Left cardiac atrium (tissue), 4 donors: ENCODE measurements around the gene WASHC3. TPM values are rescaled to one million over a fixed set of nuclear protein-coding genes. Genes with fewer than 3 reads are reported as not detected.

ENCODE experiments used
- ATAC-seq, 2 donors: fragments of 200-7000 bp; cut with Tn5 transposase; one replicate each; pipeline ENCODE4 v1.9.1; 2020; ENCODE audit warnings: mild to moderate bottlenecking in 2 of 2, moderate library complexity in 2 of 2
- DNase-seq: peaks from one replicate; pipeline ENCODE4 v3.0.0-alpha.2; 2020
- intact Hi-C, 2 donors: fragments of 100-400 bp; cut with DNase I; formaldehyde crosslinking; loops; one replicate each; pipeline versions ENCODE4 v1.14.1 to v1.15.1; 2022 to 2023
- total RNA-seq, 2 donors: library from RNA; stranded (reverse); fragmentation: NEBNext Ultra II Directional; extraction: Animal tissue kit (Norgen Biotek cat#: 25700); gene quantifications; one replicate each; pipeline ENCODE4 v1.2.1, GENCODE V29; 2021
- donor health status: DM: no; HTN: yes; CAD: no.
- donor health status: DM: no; HTN: yes; CAD: no; lungs with severe emphysema.
- donor health status: DM: yes; HTN: yes; CAD: no.
- donor health status: Dilated cardiomyopathy.

Gene WASHC3
- total RNA-seq, 2 donors from 2014 or later, result 31.8 to 39.4 TPM

DNA sequence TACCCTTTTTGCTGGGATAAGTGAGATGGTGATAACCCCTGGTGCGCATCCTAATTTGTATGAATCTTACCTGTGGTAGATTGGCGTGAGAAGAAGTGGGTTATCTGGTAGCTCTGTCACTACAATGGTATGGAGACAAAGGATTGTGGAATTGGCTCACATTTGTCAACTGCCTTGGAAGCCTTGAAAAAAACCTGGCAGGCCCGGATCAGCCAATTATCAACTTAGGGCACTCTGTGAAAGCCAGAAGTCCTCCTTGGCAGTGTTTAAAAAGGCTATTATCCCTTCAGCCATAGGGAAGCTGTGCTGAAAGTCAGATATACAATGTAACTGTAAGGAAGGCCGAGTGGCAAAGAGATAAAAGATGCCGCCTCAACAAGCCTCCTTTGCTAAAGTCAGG lies 56.5 kb downstream of the WASHC3 start:
- ATAC-seq (no peak), DNase-seq (no peak)
- intact Hi-C loops, result no loop called here

DNA sequence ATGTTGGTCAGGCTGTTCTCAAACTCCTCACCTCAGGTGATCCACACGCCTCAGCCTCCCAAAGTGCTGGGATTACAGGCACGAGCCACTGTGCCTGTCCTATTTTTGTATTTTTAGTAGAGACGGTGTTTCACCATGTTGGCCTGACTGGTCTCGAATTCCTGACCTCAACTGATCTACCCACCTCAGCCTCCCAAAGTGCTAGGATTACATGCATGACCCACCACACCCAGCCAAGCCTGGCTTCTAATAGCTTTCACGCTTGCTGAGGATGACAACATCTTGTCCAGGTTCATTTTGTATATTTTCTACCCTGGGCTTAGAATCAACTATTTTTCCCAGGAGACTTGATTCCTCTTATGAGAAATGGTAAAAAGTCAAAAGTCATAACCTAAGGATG lies 64.7 kb downstream of the WASHC3 start:
- ATAC-seq (no peak), DNase-seq (no peak)
- intact Hi-C loops, result no loop called here

GRCh38 chr12:101995684-101996083 lies 66.1 kb downstream of the WASHC3 start:
- DNase-seq, result no peak
- intact Hi-C loops, result no loop called here
- no peak for ATAC-seq

DNA sequence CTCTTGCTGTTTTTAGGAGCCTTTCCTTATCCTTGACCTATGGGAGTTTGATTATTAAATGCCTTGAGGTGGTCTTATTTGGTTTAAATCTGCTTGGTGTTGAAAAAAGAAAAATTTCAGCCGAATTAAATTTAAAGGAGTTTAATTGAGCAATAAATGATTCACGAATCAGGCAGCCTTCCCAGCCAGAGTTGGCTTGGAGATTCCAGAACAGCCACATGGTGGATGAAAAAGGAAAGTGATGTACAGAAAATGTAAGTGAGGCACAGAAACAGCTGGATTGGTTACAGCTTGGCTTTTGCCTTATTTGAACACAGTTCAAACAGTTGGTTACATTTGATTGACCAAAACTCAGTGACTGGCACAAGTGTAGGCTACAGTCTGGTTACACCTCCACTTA lies 69.7 kb downstream of the WASHC3 start:
- no peak for ATAC-seq
- no peak for DNase-seq
- intact Hi-C loops, result no loop called here

DNA sequence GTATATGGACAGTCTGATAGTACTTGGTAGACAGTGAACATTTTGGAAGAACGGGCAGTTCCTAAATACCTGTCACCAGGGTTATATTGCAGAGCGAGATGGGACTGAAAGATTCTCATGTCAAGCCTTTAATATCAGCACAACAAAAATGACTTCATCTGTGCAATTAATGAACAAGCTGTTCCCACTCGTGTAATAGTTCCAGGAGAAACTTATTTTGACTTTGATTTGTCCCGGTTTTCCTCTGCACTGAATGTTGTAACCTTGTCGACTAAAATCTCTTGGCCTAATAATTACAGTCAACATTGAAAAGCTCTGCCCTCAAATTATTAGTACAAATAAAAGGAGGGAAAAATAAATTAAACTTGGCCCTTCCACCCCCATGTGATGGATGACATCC lies 79.5 kb downstream of the WASHC3 start:
- intact Hi-C loops, result no loop called here
- DNase-seq, result no peak
- no peak for ATAC-seq

GRCh38 chr12:101981868-101982267 lies 79.9 kb downstream of the WASHC3 start:
- intact Hi-C loops, result no loop called here
- DNase-seq (no peak), ATAC-seq (no peak)

- DNase-seq (no peak), ATAC-seq (no peak)
- intact Hi-C loops, result no loop called here
Observed at GRCh38 chr12:101968770-101969169, 93.0 kb downstream of the WASHC3 start.

GRCh38 chr12:101967506-101967905 lies 94.3 kb downstream of the WASHC3 start:
- ATAC-seq (no peak), DNase-seq (no peak)
- intact Hi-C loops, result no loop called here

GRCh38 chr12:101966496-101966895 lies 95.3 kb downstream of the WASHC3 start:
- intact Hi-C loops, result no loop called here
- no peak for ATAC-seq

GRCh38 chr12:101963697-101964096 lies 98.1 kb downstream of the WASHC3 start:
- intact Hi-C loops, result no loop called here
- peak; percentile 30 for DNase-seq

More at GRCh38 chr12:101966496-101966895, 95.3 kb downstream of the WASHC3 start:
- DNase-seq, result no peak

More at GRCh38 chr12:101963697-101964096, 98.1 kb downstream of the WASHC3 start:
- no peak for ATAC-seq

Other genes starting within 250 kb of the WASHC3 start
- gene GNPTAB, start 231.0 kb downstream of the WASHC3 start, total RNA-seq, result 10 to 100 TPM; 41.1 to 45.1 TPM
- 10 to 100 TPM in 1 of 2 donors, 1 to 10 TPM in 1; 9.4 to 14.2 TPM for gene DRAM1, start 184.4 kb downstream of the WASHC3 start, total RNA-seq
- gene NUP37, start 58.1 kb upstream of the WASHC3 start, total RNA-seq, result 10 to 100 TPM; 14.8 to 16.5 TPM
- 1 to 10 TPM in 1 of 2 donors, under 1 TPM in 1; 0.81 to 1.2 TPM for gene PARPBP, start 58.2 kb upstream of the WASHC3 start, total RNA-seq
- not detected for gene PMCH, start 135.8 kb upstream of the WASHC3 start, total RNA-seq